Activated CD4-positive, alpha-beta T cell treated with anti-CD3 and anti-CD28 coated beads, Interleukin-2, amount 10 ng/mL, durations not matched to agents 7 days and 5 days (primary cell): Measurements from ENCODE around the gene BCL11A. TPM values are rescaled to one million over a fixed set of nuclear protein-coding genes. Genes with fewer than 3 reads are reported as not detected.

Experiments
- CTCF ChIA-PET: fragments of 350-600 bp; sonication (Branson Sonifier 250); formaldehyde crosslinking; loops from one replicate; lab custom pipeline; 2021; ENCODE audit warnings: antibody characterized with exemption; lab: Charles Lee
- POLR2A ChIA-PET: fragments of 350-600 bp; sonication (Branson Sonifier 250); formaldehyde crosslinking; loops from one replicate; lab custom pipeline; 2021; ENCODE audit warnings: antibody characterized with exemption; lab: Charles Lee
- DNase-seq: peaks from one replicate; pipeline ENCODE4 v3.0.0-alpha.2; 2020
- H3K27ac Mint-ChIP-seq: one replicate; pipeline ENCODE4 v1.8.0; 2021; ENCODE audit warnings: mild to moderate bottlenecking, moderate library complexity, mixed read lengths
- H3K27me3 Mint-ChIP-seq: one replicate; pipeline ENCODE4 v1.8.0; 2021; ENCODE audit warnings: mixed read lengths
- H3K36me3 Mint-ChIP-seq: one replicate; pipeline ENCODE4 v1.8.0; 2021; ENCODE audit warnings: low read depth, mixed read lengths
- H3K4me1 Mint-ChIP-seq: one replicate; pipeline ENCODE4 v1.8.0; 2021; ENCODE audit warnings: mixed read lengths
- H3K4me3 Mint-ChIP-seq: one replicate; pipeline ENCODE4 v1.8.0; 2021; ENCODE audit warnings: mild to moderate bottlenecking, moderate library complexity, mixed read lengths
- H3K9me3 Mint-ChIP-seq: one replicate; pipeline ENCODE4 v1.8.0; 2021; ENCODE audit warnings: mixed read lengths
- total RNA-seq, 2 experiments: library from RNA; stranded (reverse); gene quantifications; one replicate each; pipeline ENCODE4 v1.2.3, GENCODE V29; 2021

The BCL11A gene
- total RNA-seq, 2 experiments from 2014 or later, result 0.04 to 0.30 TPM

DNA sequence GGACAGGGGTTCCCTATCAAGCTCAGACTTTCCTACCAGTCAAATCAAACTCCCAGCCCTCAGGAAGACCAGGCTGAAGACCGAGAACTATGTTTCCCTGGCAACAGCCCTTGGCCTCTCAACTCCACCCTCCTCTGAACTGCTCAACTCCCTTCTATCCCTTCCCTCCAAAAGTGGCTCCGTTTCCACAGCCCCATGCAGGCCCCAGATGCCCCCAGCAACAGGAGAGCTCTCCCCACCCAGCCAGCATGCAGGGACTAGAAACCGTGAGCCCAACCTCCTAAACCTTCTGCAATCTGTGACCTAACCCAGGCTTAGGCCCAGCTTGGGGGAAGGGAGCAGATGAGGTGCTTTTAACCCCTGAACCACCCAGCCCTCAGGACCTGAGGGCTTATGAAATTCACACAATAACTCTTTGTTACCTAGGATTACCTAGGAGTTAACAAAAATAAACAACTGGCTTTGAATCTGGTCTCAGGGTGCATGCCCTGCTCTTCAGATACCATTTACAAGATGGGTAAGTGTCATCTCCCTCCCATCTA, 87.2 kb downstream of the BCL11A start:
- Mint-ChIP-seq H3K27me3 (no peaks in the 10 kb centered on the region), H3K4me1 (no peaks in the 10 kb centered on the region), H3K9me3 (peaks cover 4% of the 10 kb centered on the region), H3K36me3 (no peaks in the 10 kb centered on the region), H3K27ac (no peak overlapping the region), H3K4me3 (no peak overlapping the region)
- POLR2A ChIA-PET, result no interaction called here
- DNase-seq, result no peak
- CTCF ChIA-PET, result no interaction called here

DNA sequence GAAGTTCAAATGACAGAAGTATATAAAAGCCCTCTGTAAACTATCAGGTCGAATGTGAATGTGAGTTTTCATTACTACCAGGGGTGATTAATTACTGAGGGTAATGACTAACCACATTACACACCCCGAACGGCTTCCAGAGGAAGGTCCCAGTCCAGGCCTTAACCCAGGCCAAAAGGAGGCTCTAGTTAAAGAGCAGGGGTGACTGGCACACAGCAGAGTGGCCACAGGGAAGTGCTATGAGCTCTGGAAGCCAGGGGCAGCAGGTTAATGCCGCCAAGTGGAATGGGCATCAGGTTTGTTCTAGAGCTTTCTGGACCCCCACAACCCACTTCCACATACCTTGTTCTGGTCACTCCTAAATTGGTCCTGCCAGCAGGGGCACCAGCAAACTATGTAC, 87.7 kb downstream of the BCL11A start:
- H3K36me3 Mint-ChIP-seq, result no peaks in the 10 kb centered on the region
- no peak overlapping the region for H3K27ac Mint-ChIP-seq
- ChIA-PET POLR2A (no interaction called here), CTCF (no interaction called here)
- H3K4me3 Mint-ChIP-seq, result no peak overlapping the region
- H3K27me3 Mint-ChIP-seq, result no peaks in the 10 kb centered on the region
- DNase-seq, result no peak
- no peaks in the 10 kb centered on the region for H3K4me1 Mint-ChIP-seq
- H3K9me3 Mint-ChIP-seq, result peaks cover 4% of the 10 kb centered on the region

DNA sequence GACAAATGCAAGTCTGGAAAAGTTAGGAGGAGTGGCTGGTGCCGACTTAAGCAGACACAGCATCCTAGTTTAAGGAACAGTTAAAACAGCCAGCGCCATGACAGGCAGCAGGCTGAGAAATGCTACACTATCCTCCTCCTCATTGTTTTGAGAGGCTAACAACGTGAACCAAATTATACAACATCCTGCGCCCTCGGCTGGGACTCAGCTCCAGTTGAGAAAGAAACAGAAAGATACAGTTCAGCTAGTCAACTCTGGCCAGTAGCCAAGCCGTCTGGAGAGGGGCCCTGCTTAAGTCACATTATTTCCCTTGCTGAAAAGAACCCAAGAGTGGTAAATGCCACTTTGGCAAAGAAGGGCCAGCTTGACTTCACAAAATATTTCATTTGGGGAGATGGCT, 90.2 kb downstream of the BCL11A start:
- no peak for DNase-seq
- Mint-ChIP-seq H3K27me3 (peaks cover 2% of the 10 kb centered on the region), H3K36me3 (no peaks in the 10 kb centered on the region), H3K9me3 (no peaks in the 10 kb centered on the region), H3K27ac (no peak overlapping the region), H3K4me3 (no peak overlapping the region), H3K4me1 (no peaks in the 10 kb centered on the region)
- ChIA-PET CTCF (no interaction called here), POLR2A (no interaction called here)

DNA sequence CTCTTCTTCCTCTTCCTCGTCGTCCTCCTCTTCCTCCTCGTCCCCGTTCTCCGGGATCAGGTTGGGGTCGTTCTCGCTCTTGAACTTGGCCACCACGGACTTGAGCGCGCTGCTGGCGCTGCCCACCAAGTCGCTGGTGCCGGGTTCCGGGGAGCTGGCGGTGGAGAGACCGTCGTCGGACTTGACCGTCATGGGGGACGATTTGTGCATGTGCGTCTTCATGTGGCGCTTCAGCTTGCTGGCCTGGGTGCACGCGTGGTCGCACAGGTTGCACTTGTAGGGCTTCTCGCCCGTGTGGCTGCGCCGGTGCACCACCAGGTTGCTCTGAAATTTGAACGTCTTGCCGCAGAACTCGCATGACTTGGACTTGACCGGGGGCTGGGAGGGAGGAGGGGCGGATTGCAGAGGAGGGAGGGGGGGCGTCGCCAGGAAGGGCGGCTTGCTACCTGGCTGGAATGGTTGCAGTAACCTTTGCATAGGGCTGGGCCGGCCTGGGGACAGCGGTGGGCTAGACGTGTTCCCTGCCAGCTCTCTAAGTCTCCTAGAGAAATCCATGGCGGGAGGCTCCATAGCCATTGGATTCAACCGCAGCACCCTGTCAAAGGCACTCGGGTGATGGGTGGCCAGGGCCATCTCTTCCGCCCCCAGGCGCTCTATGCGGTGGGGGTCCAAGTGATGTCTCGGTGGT, 91.9 kb downstream of the BCL11A start:
- DNase-seq, result no peak

DNA sequence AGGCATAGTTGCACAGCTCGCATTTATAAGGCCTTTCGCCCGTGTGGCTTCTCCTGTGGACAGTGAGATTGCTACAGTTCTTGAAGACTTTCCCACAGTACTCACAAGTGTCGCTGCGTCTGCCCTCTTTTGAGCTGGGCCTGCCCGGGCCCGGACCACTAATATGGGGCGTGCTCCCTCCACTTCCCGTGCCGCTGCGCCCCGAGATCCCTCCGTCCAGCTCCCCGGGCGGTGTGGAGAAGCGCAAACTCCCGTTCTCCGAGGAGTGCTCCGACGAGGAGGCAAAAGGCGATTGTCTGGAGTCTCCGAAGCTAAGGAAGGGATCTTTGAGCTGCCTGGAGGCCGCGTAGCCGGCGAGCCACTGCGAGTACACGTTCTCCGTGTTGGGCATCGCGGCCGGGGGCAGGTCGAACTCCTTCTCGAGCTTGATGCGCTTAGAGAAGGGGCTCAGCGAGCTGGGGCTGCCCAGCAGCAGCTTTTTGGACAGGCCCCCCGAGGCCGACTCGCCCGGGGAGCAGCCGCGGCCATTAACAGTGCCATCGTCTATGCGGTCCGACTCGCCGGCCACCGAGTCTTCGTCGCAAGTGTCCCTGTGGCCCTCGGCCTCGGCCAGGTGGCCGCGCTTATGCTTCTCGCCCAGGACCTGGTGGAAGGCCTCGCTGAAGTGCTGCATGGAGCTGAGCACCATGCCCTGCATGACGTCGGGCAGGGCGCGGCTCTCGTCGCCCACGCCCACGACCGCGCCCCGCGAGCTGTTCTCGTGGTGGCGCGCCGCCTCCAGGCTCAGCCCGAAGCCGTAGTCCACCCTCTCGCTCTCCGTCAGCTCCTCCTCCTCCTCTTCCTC, 92.7 kb downstream of the BCL11A start:
- peaks cover 7% of the 10 kb centered on the region for H3K27me3 Mint-ChIP-seq
- H3K36me3 Mint-ChIP-seq, result no peaks in the 10 kb centered on the region
- no peak overlapping the region for H3K27ac Mint-ChIP-seq
- no peak for DNase-seq
- no peaks in the 10 kb centered on the region for H3K9me3 Mint-ChIP-seq
- peaks cover 4% of the 10 kb centered on the region for H3K4me1 Mint-ChIP-seq
- CTCF ChIA-PET, result interaction anchor here (0.8 kb wide), 1 partner anchor 121 kb away, joined by 4 read pairs; no protein-coding TSS in a partner anchor
- POLR2A ChIA-PET, result no interaction called here
- no peak overlapping the region for H3K4me3 Mint-ChIP-seq

More for the DNA sequence above, 91.9 kb downstream of the BCL11A start:
- no peaks in the 10 kb centered on the region for H3K4me1 Mint-ChIP-seq
- H3K9me3 Mint-ChIP-seq, result no peaks in the 10 kb centered on the region
- no peak overlapping the region for H3K27ac Mint-ChIP-seq
- POLR2A ChIA-PET, result no interaction called here
- CTCF ChIA-PET, result no interaction called here
- no peaks in the 10 kb centered on the region for H3K36me3 Mint-ChIP-seq
- H3K4me3 Mint-ChIP-seq, result no peak overlapping the region
- H3K27me3 Mint-ChIP-seq, result peaks cover 2% of the 10 kb centered on the region

DNA sequence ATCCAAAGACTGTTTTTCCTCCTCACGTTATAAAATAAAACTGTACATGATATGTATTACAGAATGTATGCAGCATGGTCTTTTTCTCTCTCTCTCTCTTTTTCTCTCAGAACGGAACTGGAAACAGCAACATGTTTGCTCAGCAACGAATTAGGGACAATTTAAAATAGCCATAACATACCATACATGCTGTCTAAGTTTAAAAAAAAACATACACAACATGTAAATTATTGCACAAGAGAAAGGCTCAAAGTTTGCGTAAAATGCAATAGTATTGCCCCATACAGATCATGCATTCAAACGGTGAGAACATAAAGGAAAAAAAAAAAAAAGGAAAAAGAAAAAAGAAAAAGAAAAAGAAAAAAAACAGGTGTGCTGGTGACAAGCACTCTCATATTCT, 93.6 kb downstream of the BCL11A start:
- Mint-ChIP-seq H3K27me3 (peaks cover 10% of the 10 kb centered on the region), H3K4me3 (no peak overlapping the region), H3K27ac (no peak overlapping the region), H3K36me3 (no peaks in the 10 kb centered on the region), H3K9me3 (no peaks in the 10 kb centered on the region), H3K4me1 (peaks cover 4% of the 10 kb centered on the region)
- DNase-seq, result no peak
- ChIA-PET POLR2A (no interaction called here), CTCF (no interaction called here)

DNA sequence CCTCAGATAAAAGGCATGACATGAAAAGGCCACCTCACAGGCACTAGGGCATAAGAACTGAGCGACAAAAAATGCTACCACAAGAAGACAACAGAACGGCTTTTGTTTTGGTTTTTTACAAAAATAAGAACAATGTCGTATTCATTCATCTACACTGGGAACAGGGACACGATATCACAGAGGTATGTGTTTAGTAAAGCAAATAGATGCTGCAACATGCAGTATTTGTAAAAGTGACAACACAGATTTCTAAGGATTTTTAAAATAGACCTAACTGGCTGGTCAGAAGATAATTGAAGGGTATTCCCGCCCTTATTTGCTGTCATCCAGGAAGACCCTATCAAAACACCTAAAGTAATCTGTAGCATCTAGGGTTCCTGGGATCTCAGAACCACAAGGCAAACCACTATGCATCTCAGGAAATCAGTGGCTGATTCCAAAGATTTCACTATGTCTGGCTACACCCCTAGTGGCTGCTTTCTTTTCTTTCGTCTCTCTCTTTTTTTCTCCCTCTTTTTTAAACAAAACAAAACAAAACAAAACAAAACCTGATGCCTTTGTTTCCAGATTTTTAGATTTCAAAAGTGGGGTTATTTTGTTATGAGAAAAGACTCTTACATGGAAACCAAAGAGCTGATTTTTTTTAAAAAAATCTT, 97.2 kb downstream of the BCL11A start:
- Mint-ChIP-seq H3K27me3 (peaks cover 10% of the 10 kb centered on the region), H3K4me3 (no peak overlapping the region), H3K27ac (no peak overlapping the region), H3K4me1 (peaks cover 4% of the 10 kb centered on the region), H3K36me3 (no peaks in the 10 kb centered on the region), H3K9me3 (no peaks in the 10 kb centered on the region)
- CTCF ChIA-PET, result no interaction called here
- DNase-seq, result no peak
- POLR2A ChIA-PET, result no interaction called here

DNA sequence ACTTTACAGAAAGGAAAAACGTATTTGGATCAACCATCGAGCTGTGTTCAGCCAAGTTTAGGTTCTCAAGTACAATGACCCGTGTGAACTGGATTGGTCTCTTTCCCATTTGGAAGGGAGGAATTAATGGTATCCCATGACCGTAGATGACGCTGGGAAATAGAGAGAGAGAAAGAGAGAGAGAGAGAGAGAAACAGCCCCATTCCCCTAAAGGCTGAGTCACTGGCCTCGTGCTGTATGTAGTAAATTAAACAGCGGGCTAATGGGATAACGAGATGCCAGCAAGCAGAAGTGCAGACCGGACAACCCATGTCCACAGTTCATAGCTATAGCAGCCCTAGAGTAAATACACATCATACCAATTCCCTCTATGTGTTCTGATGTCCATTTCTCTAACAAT, 99.6 kb downstream of the BCL11A start:
- Mint-ChIP-seq H3K4me3 (no peak overlapping the region), H3K36me3 (no peaks in the 10 kb centered on the region), H3K27me3 (peaks cover 8% of the 10 kb centered on the region), H3K9me3 (no peaks in the 10 kb centered on the region), H3K4me1 (peaks cover 4% of the 10 kb centered on the region), H3K27ac (no peak overlapping the region)
- POLR2A ChIA-PET, result no interaction called here
- CTCF ChIA-PET, result no interaction called here
- no peak for DNase-seq

DNA sequence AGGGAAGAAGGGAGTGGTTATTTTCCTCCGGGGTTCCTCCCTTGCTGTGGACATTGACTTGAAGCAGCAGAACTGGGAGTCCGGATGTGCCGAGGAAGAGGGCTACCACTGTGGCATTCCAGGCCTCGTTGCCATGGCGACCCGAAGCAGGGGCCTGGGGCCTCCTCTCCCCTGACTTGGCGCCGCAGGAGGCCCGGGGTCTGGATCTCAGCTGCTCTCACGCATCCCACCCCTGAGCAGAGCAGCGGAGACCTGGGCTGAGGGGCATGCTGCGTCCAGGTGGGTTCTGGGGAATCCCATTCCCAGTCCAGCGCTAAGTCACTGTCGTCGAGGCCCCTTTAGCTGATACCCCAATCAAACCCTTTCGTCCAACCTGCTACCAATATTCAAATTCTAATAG, 100.2 kb downstream of the BCL11A start:
- ChIA-PET CTCF (no interaction called here), POLR2A (no interaction called here)
- no peak overlapping the region for H3K4me3 Mint-ChIP-seq
- no peak for DNase-seq
- peaks cover 8% of the 10 kb centered on the region for H3K27me3 Mint-ChIP-seq
- no peak overlapping the region for H3K27ac Mint-ChIP-seq
- peaks cover 4% of the 10 kb centered on the region for H3K4me1 Mint-ChIP-seq
- H3K9me3 Mint-ChIP-seq, result no peaks in the 10 kb centered on the region
- no peaks in the 10 kb centered on the region for H3K36me3 Mint-ChIP-seq

DNA sequence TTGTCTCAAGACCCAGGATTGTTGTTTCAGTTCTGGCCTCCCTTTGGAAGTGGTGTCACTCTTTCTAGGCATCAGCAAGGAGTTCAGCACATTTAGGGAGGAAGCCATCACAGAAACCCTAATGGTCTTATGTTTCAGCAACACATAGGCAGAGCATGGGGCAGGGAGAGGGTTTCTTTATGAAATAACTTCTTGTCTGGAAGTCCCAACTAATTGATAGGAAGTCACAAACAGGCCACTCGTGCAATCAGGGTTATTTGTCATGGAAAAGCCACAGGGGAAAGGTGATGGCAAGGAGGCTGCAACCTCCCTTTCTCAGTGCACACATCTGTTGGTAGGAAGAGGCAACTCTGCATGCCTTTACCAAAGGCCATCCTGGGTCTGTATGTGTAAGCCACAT, 103.0 kb downstream of the BCL11A start:
- peaks cover under 1% of the 10 kb centered on the region for H3K27me3 Mint-ChIP-seq
- ChIA-PET POLR2A (no interaction called here), CTCF (no interaction called here)
- no peak overlapping the region for H3K27ac Mint-ChIP-seq
- H3K4me1 Mint-ChIP-seq, result no peaks in the 10 kb centered on the region
- no peaks in the 10 kb centered on the region for H3K9me3 Mint-ChIP-seq
- DNase-seq, result no peak
- no peak overlapping the region for H3K4me3 Mint-ChIP-seq
- H3K36me3 Mint-ChIP-seq, result no peaks in the 10 kb centered on the region

DNA sequence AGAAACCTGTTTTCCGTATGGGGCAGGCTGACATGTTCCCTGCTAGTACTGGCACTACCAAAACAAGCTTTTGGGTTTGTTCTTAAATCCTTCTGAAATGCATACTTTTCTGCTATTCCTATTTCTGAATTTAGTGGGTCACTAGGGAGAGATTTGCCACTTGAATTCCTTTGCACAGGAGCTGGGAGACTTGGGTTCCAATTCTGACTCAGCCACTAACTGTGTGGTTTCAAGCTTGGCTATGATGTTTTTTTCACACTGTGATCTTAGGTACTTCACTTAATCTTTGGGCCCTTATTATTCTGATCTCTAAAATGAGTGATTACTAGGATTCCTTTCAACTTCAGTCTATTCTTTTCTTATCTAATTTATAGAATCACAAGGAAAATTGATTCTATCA, 105.5 kb downstream of the BCL11A start:
- H3K9me3 Mint-ChIP-seq, result no peaks in the 10 kb centered on the region
- H3K27ac Mint-ChIP-seq, result no peak overlapping the region
- H3K27me3 Mint-ChIP-seq, result no peaks in the 10 kb centered on the region
- no peak for DNase-seq
- no peaks in the 10 kb centered on the region for H3K36me3 Mint-ChIP-seq
- POLR2A ChIA-PET, result no interaction called here
- H3K4me1 Mint-ChIP-seq, result no peaks in the 10 kb centered on the region
- CTCF ChIA-PET, result no interaction called here
- H3K4me3 Mint-ChIP-seq, result no peak overlapping the region

DNA sequence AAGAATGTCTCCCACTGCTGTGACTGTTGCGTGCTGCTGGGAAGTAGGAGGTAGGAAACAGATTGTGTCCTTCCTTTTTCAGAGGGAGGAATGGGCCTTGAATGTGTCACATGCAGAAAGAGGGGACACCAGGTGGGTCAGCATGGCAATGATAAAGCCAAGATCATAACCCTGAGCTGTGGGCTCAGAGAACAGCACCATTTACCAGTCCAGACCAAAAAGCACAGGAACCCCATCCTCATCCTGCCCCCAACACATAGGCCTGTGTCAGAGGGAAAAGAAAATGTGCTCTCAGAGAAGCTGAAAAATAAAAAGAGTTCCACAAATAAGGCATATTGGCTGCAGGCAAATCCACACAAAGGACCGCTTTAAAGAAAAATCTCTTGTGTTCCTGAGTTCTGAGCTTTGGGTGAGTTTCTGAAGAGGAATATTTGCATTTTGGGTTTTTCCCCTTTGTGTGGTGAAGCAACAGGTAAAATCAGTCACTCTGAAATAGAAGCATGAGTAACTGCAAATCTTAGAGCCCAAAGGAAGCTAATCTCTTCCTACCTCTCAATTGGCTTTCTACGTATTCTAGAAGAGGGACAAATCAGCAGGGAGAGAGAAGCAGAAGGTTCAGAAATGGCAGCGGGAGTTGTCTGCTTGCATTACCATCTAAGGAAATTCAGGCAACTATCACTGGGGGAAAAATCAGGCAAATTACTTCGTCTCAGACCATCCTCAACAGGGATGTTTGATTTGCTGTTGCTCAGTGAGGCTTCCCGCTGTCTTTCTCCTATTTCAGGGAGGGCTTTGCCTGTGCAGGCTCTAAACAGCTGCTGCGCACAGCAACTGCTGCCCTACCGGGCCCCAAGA, 106.8 kb downstream of the BCL11A start:
- ChIA-PET CTCF (no interaction called here), POLR2A (no interaction called here)
- no peak overlapping the region for H3K4me3 Mint-ChIP-seq
- H3K36me3 Mint-ChIP-seq, result no peaks in the 10 kb centered on the region
- H3K4me1 Mint-ChIP-seq, result no peaks in the 10 kb centered on the region
- DNase-seq, result no peak
- no peaks in the 10 kb centered on the region for H3K9me3 Mint-ChIP-seq
- H3K27ac Mint-ChIP-seq, result no peak overlapping the region
- H3K27me3 Mint-ChIP-seq, result no peaks in the 10 kb centered on the region
